Measurements from ENCODE around the gene CLK2.

Gene CLK2

DNA sequence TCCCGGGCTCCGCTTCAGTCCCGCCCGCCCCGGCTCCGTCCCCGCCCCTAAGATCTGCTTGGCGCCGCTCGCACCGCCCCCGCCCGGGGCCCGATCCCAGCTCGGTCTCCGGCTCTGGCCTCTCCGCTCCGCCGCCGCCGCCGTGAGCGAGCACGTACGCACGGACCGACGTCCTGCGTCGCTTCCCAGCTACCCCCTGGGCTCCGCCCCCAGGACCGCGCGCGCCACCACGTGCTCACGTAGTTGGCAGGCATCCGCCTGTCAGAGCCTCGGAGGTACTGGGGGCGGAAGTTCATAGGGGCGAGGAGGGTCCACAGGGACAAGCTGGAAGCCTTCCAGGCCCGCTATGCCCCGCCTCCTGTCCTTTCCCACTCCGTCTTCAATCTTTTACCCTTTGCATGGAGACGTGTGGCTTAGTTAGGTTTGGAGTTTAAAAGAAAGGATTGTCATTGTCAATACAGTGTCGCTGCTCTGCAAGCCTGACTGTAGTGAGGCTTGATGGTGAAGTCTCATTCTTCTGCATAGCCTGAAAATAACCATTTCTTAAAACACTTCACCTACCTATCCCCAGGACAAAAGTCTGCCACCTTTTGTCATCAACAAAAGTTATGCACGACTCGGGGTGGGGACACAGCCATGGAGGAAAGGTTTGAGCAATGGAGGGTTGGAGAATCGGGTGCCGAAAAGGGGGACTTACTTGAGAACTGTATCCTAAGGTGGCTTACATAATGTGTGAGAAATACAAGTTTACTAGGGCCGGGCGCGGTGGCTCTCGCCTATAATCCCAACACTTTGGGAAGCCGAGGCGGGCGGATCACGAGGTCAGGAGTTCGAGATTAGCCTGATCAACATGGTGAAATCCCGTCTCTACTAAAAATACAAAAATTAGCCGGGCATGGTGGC, at the start of gene CLK2:
Gene CLK2, minus strand, starts transcription at position 162 of the 903 bp plus-strand sequence. CDS start 2,527 bp downstream, outside the sequence.
- DNase-seq (ENCODE audit: low read depth in 3 of 3), result peak; percentile 95 to 97 (median 96)

- DNase-seq (ENCODE audit: low read depth in 3 of 3), result no peak
Observed at GRCh38 chr1:155322571-155322952, 49.3 kb upstream of the CLK2 start.

DNA sequence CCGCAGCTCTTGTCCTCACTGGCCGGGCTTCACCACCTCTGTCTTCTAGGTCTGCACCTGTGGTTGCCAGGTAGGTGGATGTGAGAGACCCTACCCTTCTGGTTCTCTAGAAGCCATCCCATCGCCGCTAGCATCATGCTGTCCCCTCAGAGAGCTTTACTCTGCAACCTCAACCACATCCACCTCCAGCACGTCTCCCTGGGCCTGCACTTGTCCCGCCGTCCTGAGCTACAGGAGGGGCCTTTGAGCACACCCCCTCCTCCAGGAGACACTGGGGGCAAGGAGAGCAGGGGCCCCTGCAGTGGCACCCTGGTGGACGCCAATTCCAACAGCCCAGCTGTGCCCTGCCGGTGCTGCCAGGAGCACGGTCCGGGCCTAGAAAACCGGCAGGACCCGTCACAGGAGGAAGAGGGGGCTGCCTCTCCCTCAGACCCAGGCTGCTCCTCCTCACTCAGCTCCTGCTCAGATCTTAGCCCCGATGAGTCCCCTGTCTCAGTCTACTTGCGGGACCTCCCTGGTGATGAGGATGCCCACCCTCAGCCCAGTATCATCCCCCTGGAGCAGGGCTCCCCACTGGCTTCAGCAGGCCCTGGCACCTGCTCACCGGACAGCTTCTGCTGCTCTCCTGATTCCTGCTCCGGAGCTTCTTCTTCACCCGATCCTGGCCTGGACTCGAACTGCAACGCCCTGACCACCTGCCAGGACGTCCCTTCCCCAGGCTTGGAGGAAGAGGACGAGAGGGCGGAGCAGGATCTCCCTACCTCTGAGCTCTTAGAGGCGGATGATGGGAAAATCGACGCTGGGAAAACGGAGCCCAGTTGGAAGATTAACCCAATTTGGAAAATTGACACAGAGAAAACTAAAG, 48.6 kb upstream of the CLK2 start:
- DNase-seq (ENCODE audit: low read depth in 3 of 3), result no peak

- peak in 2 of 3 donors; percentile 54 to 69 for DNase-seq (ENCODE audit: low read depth in 3 of 3)
Observed at GRCh38 chr1:155320661-155321617, 47.6 kb upstream of the CLK2 start, which contains the start of gene RUSC1. TSS of gene RUSC1 (plus strand) at chr1:155320894. CDS start at chr1:155321774, 880 bp downstream.

DNA sequence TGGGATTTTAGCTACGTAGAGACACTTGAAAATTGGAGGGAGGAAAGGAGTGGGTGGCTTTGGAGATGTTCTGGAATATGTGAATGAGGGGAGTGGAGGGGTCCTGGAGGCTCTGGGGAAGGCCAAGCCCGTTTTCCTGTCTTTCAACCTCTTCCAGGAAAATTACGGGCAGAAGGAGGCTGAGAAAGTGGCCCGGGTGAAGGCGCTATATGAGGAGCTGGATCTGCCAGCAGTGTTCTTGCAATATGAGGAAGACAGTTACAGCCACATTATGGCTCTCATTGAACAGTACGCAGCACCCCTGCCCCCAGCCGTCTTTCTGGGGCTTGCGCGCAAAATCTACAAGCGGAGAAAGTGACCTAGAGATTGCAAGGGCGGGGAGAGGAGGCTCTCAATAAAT, 46.9 kb upstream of the CLK2 start:
- no peak for DNase-seq (ENCODE audit: low read depth in 3 of 3)

DNA sequence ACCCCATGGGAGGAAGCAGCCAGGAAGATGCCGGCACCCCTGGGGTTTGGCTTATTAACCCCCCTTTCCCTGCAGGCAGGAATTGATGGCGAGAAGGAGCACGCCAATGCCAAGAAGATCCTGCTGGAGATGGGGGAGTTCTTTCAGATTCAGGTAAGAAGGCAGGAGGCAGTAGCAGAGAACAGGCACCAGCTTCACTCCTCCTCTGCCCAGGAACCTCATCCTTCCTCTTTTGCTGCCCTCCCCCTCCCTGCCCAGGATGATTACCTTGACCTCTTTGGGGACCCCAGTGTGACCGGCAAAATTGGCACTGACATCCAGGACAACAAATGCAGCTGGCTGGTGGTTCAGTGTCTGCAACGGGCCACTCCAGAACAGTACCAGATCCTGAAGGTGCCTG, 46.2 kb upstream of the CLK2 start:
- no peak for DNase-seq (ENCODE audit: low read depth in 3 of 3)

GRCh38 chr1:155318082-155318481, 44.8 kb upstream of the CLK2 start:
- DNase-seq (ENCODE audit: low read depth in 3 of 3), result no peak

- DNase-seq (ENCODE audit: low read depth in 3 of 3), result no peak
Observed at GRCh38 chr1:155316922-155317321, 43.6 kb upstream of the CLK2 start.

DNA sequence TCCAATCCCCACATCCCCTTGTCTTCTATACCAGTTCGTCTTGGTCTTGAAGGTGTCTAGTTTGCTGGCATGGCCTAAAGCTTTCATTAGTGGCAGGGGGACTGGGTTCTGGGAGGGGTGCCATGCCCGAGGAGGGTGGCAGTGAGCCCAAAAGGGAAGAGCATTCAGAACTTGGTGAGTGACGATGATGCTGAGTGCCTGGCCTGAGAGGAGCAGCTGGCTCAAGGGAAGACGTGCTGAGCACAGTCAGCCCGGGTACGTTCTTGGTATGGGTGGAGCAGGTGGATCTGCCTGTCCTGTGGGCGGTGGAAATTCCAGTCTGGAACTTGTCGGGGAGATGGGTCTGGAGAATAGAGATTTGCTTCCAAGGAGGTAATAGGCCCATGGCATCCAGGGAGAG, 40.0 kb upstream of the CLK2 start:
- DNase-seq (ENCODE audit: low read depth in 3 of 3), result no peak

DNA sequence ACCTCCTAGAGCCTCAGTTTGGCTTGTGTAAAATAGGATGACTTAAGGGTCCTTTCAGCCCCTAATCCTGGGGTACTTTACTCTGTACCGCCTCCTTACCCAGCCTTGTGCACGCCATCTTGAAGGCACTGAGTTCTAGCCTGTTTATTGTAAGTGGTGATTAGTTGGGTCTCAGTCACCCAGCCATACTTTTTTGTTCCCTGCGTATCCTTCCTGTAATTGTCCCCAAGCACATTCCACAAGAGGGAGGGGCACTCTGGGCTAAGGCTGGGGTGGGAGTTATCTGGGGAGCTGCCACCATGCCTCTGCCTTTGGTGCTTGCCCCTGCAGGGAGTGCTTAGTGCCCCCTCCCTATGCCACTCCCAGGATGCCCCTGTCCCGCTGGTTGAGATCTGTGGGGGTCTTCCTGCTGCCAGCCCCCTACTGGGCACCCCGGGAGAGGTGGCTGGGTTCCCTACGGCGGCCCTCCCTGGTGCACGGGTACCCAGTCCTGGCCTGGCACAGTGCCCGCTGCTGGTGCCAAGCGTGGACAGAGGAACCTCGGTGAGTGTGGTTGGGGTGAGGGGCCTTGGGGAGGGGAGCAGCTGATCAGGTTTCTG, 36.2 kb upstream of the CLK2 start:
- no peak for DNase-seq (ENCODE audit: low read depth in 3 of 3)

DNA sequence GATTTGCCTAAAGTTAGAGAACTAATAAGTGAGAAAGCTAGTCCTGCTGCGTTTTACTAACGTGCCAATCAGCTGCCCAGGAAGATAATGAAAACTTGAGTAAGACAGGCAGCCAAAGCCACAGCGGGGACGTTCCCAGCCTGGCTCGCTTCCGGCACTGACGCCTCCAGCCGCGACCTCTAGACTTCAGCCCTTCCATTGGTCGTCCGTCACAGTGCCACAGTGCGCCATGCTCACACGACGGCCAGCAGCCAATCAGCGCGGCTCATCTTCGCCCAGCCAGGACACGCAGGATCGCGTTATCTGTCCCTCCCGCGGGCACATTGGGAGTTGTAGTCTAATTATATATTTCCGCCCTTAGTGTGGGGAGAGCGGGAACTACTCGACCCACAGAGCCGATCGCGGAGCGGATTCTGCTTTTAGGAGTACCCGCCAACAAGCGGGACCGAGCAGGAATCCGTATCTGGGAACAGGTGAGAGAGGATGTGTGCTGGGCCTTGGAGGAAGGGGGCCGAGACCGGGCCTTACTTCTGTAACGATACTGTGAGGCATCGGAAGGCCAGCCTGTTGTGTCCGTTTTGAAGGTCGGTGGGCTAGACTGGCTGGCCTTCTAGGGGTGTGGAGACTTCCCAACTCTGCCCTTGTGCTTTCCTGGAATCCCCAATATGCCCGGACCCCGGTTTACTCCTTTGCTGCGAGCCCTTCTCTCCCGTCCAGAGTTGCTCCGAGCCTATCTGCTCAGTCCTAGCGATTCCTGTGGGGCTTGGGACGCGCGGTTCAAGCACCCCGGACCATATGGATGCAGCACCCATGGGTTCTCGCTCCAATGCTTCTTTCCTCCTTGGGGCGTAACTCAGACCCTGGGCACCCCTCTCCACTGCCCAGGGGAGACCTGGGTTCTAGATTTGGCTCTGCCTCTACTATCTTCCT, 35.5 kb upstream of the CLK2 start, which contains the start of gene FDPS:
Gene FDPS, plus strand, starts transcription at position 374 of the 930 bp plus-strand sequence. CDS start 924 bp downstream, outside the sequence.
- peak; percentile 93 to 98 (median 94) for DNase-seq (ENCODE audit: low read depth in 3 of 3)

GRCh38 chr1:155307247-155307740, 34.0 kb upstream of the CLK2 start:
- DNase-seq (ENCODE audit: low read depth in 3 of 3), result no peak

- DNase-seq (ENCODE audit: low read depth in 3 of 3), result no peak
Observed at GRCh38 chr1:155305881-155306391, 32.6 kb upstream of the CLK2 start.

- no peak for DNase-seq (ENCODE audit: low read depth in 3 of 3)
Observed at GRCh38 chr1:155304558-155305063, 31.3 kb upstream of the CLK2 start.

- no peak for DNase-seq (ENCODE audit: low read depth in 3 of 3)
Observed at GRCh38 chr1:155301342-155301841, 28.1 kb upstream of the CLK2 start, which contains the start of gene PKLR. TSS of gene PKLR (minus strand) at chr1:155301438. CDS start at chr1:155301395, 43 bp downstream.

DNA sequence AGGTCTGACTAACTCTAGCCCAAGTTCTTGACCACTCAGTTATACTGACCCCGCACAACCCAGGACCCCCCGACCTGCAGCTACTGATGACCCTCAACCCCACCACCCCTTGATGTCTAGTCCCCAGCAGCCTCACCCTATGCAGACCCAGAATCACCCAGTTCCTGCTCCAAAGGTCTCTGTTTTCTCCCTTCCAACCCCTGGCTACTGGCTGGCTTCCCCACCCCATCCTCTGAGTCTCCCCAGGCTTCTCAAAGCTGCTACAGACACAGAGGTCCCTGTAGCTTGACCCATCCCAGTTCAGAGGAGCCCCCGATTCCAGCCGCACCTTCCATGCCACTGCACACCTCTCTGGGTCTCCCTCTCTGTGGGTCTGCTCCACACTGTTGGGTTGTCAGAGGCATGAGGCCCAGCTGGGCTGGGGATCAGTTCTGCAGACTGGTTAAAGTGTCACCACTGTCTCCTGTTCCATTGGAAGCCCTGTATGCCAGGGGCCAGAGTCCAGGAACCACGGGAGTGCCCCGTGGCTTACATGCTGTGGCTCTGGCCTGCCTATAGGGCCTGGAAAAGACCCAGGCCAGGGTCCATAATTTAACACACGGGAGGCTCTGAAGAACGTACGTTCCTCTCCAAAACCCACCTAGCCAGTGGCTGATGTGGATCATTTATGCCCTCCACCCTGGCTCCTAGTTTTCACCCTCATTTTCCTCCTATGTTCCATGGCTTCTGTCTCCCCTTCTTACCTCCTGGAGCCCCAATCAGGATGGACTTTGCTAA, 27.4 kb upstream of the CLK2 start:
- no peak for DNase-seq (ENCODE audit: low read depth in 3 of 3)

GRCh38 chr1:155300024-155300423, 26.7 kb upstream of the CLK2 start:
- no peak for DNase-seq (ENCODE audit: low read depth in 3 of 3)

DNA sequence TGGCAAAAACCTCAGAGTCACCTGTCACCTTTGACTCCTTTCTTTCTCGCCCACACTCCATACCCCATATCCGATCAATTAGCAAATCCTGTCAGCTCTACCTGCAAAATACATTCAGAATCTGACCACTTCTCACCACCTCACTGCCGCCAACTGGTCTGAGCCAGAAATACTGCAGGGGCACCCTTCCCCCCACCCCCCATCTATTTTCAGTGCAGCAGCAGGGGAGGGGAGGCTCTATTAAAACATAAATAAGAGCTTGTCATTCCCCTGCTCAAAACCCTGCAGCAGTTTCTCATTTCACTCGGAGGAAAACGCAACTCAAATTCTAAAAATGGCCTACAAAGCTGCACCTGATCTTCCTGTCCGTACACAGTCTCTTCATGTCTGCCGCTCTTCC, 24.1 kb upstream of the CLK2 start:
- DNase-seq (ENCODE audit: low read depth in 3 of 3), result no peak
